ENCODE data around the gene C13orf46. TPM values are rescaled to one million over a fixed set of nuclear protein-coding genes. Genes with fewer than 3 reads are reported as not detected.

Gene C13orf46
- total and polyA plus RNA-seq, 2 of the 8 experiments (the other 6 are each of a cell fraction or from before 2014, with no cell fraction given) = 0.23 to 0.28 TPM

DNA sequence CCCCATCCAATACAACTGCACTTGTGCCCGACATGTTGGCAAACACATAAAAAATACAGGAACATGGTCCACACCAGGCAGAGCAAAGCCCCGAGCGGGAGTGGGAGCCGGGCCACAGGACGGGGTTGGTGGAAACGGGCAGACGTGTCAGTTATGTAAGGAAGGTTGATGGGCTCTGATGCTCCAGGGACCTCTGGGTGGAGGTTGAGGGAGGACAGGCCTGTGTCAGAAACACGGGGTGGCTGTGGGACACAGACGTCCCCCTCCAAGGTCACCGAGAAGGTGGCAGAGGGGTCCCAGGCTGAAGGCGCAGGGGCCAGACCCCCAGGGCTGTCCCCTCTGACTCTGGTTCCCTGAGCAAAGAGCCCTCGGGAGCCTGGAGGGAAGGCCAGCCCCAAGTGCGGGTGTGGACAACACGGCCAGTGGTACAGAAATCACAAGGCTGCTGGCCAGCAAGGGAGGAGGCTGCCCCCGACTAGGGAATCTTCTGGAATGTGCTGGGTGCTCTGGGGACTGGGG lies 31.4 kb upstream of the C13orf46 start:
- no peak overlapping the region for H2BK15ac ChIP-seq (ENCODE audit: low read length)
- no peak overlapping the region for H3K4me3 ChIP-seq (ENCODE audit: extremely low read depth in 1 of 4, insufficient read depth in 2 of 4, low read depth in 3 of 4, low read length in 4 of 4)
- WGBS, 2 experiments (ENCODE audit: extremely low coverage in 1 of 2, insufficient coverage in 1 of 2, insufficient read length in 1 of 2, insufficient replicate concordance in 2 of 2, low coverage in 1 of 2, low lambda C conversion rate in 2 of 2, missing lambda C conversion rate in 1 of 2) = 88% methylated on average over 13 of the region's 15 CpGs; no CpG with 5 or more reads in 1 of the 2 experiments
- H3K36me3 ChIP-seq (ENCODE audit: control insufficient read depth in 2 of 4, insufficient read depth in 4 of 4, low read length in 3 of 4) = no peaks in the 10 kb centered on the region
- no peak overlapping the region for H2AK5ac ChIP-seq (ENCODE audit: low read depth, low read length)
- H3K9ac ChIP-seq (replicated peaks in 1 of 4; ENCODE audit: extremely low read depth in 1 of 4, low read depth in 3 of 4, low read length in 3 of 4) = no peak overlapping the region
- no peaks in the 10 kb centered on the region for H3K79me1 ChIP-seq (ENCODE audit: low read depth, low read length)
- H3K18ac ChIP-seq (ENCODE audit: extremely low read depth, low read length) = no peak overlapping the region
- no peak overlapping the region for H3K4ac ChIP-seq (replicated peaks; ENCODE audit: insufficient read length, low read depth, low read length)
- no peaks in the 10 kb centered on the region for H3K79me2 ChIP-seq (ENCODE audit: control insufficient read depth in 1 of 2, insufficient read depth in 2 of 2, low read length in 2 of 2)
- no peak for FAIRE-seq
- no peak overlapping the region for H4K8ac ChIP-seq (ENCODE audit: extremely low read depth, insufficient read depth, low read length)
- H3K23ac ChIP-seq (ENCODE audit: insufficient read length) = no peak overlapping the region
- H2BK5ac ChIP-seq (ENCODE audit: low read depth, low read length) = no peak overlapping the region; the same call in 1 of the 2 replicates
- POLR2A ChIA-PET (ENCODE audit: partially characterized antibody) = no interaction called here
- no peak overlapping the region for H4K91ac ChIP-seq (replicated peaks; ENCODE audit: insufficient read length, low read length)
- no peak overlapping the region for H4K5ac ChIP-seq (ENCODE audit: insufficient read length, low read depth, low read length)
- no peak overlapping the region for H3K14ac ChIP-seq (ENCODE audit: insufficient read length)
- no peak overlapping the region for H2BK12ac ChIP-seq (ENCODE audit: low read depth, low read length)
- H2BK120ac ChIP-seq (replicated peaks; ENCODE audit: low read depth, low read length) = no peak overlapping the region
- H2BK20ac ChIP-seq (ENCODE audit: low read length) = no peak overlapping the region
- H3K27me3 ChIP-seq (replicated peaks in 1 of 4; ENCODE audit: control insufficient read depth in 3 of 4, extremely low read depth in 1 of 4, insufficient read depth in 3 of 4, low read length in 3 of 4) = no peaks in the 10 kb centered on the region
- H3K9me3 ChIP-seq (ENCODE audit: insufficient read depth in 2 of 2, low read depth in 1 of 2, low read length in 1 of 2) = no peaks in the 10 kb centered on the region
- no peaks in the 10 kb centered on the region; a peak in 1 of 7 replicates for H3K4me1 ChIP-seq (replicated peaks in 1 of 4; ENCODE audit: control insufficient read depth in 3 of 4, insufficient read depth in 4 of 4, low read length in 3 of 4)
- no peak overlapping the region for H3K56ac ChIP-seq (replicated peaks; ENCODE audit: insufficient read length, low read depth, low read length)
- no peak overlapping the region for H2AFZ ChIP-seq (ENCODE audit: low read length)
- H3K23me2 ChIP-seq (ENCODE audit: low read depth, low read length) = no peaks in the 10 kb centered on the region
- CTCF ChIA-PET (ENCODE audit: partially characterized antibody) = no interaction called here
- H3K27ac ChIP-seq (ENCODE audit: low read depth, low read length) = no peak overlapping the region
- no peak for DNase-seq (ENCODE audit: low read depth in 1 of 2, low spot score in 2 of 2)
- peaks cover 0 to 5% of the 10 kb centered on the region in 2 experiments for H4K20me1 ChIP-seq (replicated peaks in 1 of 2; ENCODE audit: control insufficient read depth in 1 of 2, insufficient read depth in 2 of 2, low read length in 2 of 2)
- H3K4me2 ChIP-seq (ENCODE audit: insufficient read depth in 1 of 2, low read depth in 2 of 2, low read length in 2 of 2) = no peak overlapping the region
- TF ChIP-seq RFX5 (IDR thresholded peaks at IDR 0.05; ENCODE audit: borderline replicate concordance, low read depth, low read length) (no peak), POU5F1 (IDR thresholded peaks at IDR 0.05; ENCODE audit: low read depth, low read length) (no peak), CBX5 (IDR thresholded peaks at IDR 0.05; ENCODE audit: low read depth, low read length) (no peak), GABPA (IDR thresholded peaks at IDR 0.05; ENCODE audit: borderline replicate concordance, insufficient read depth, low read length) (no peak), SRF (IDR thresholded peaks at IDR 0.05; ENCODE audit: low read depth, low read length) (no peak), TAF7 (optimal IDR thresholded peaks at IDR 0.05; ENCODE audit: borderline replicate concordance, low read depth, low read length) (no peak), HDAC6 (IDR thresholded peaks at IDR 0.05; ENCODE audit: low read depth, low read length) (no peak), EP300 (IDR thresholded peaks at IDR 0.05; ENCODE audit: borderline replicate concordance in 1 of 2, low read depth in 2 of 2, low read length in 2 of 2) (no peak), CHD1 (IDR thresholded peaks at IDR 0.05; ENCODE audit: low read depth, low read length) (no peak), SP1 (IDR thresholded peaks at IDR 0.05; ENCODE audit: low read depth, low read length) (no peak), RNF2 (IDR thresholded peaks at IDR 0.05; ENCODE audit: borderline replicate concordance, low read depth, low read length, missing control alignments, poor library complexity, severe bottlenecking) (no peak), YY1 (IDR thresholded peaks at IDR 0.05; ENCODE audit: low read depth, low read length) (no peak), ASH2L (IDR thresholded peaks at IDR 0.05; ENCODE audit: low read length) (no peak), CTBP2 (IDR thresholded peaks at IDR 0.05; ENCODE audit: borderline replicate concordance, insufficient read depth, insufficient read length, low read length) (no peak)

Data from H1 (cell line).